Esophagus muscularis mucosa (tissue), 4 donors: Measurements from ENCODE around the gene KRTAP9-6.
"Not testable (repeated sequence)": the region's sequence is repeated elsewhere in the genome, so short reads cannot be mapped to it uniquely, and the experiment has no call there.

Experiments
- CTCF ChIP-seq, 3 experiments: fragments of 200-600 bp in 2 of 3; fragments of 450-650 bp in 1 of 3; sonication (generic) in 2 of 3; IDR thresholded peaks; one replicate each; pipeline ENCODE4 v1.5.1; 2017 to 2019; ENCODE audit warnings: antibody characterized with exemption in 3 of 3, mild to moderate bottlenecking in 2 of 3, moderate library complexity in 1 of 3
- EP300 ChIP-seq: sonication (generic); formaldehyde crosslinking; IDR thresholded peaks from one replicate; pipeline ENCODE4 v1.6.1; 2017; ENCODE audit warnings: antibody characterized with exemption
- POLR2A ChIP-seq: fragments of 450-650 bp; IDR thresholded peaks from one replicate; pipeline ENCODE4 v1.6.1; 2017; ENCODE audit warnings: antibody characterized with exemption, moderate library complexity, mild to moderate bottlenecking, low read depth
- POLR2AphosphoS5 ChIP-seq, 2 donors: sonication (generic); formaldehyde crosslinking; IDR thresholded peaks; one replicate each; pipeline ENCODE4 v1.6.1; 2017; ENCODE audit warnings: antibody characterized with exemption in 2 of 2

DNA sequence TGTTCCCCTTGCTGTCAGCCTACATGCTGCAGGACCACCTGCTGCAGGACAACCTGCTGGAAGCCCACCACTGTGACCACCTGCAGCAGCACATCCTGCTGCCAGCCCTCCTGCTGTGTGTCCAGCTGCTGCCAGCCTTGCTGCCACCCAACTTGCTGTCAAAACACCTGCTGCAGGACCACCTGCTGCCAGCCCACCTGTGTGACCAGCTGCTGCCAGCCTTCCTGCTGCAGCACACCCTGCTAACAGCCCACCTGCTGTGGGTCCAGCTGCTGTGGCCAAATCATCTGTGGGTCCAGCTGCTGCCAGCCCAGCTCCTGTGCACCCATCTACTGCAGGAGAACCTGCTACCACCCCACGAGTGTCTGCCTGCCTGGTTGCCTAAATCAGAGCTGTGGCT is 6.1 kb downstream of the KRTAP9-6 start:
- TF ChIP-seq CTCF (IDR thresholded peaks at IDR 0.05); EP300; POLR2A; POLR2AphosphoS5 (IDR thresholded peaks at IDR 0.05): not testable (repeated sequence)
